Measurements from ENCODE around the gene LPIN1.

Gene LPIN1

GRCh38 chr2:11774600-11774999 is 28.2 kb downstream of the LPIN1 start:
- no peak for DNase-seq (ENCODE audit: low spot score)
- TF ChIP-seq CTCF (IDR thresholded peaks at IDR 0.05; ENCODE audit: extremely low read depth, missing control alignments): no peak

- no peak for TF ChIP-seq CTCF (IDR thresholded peaks at IDR 0.05; ENCODE audit: extremely low read depth, missing control alignments)
- peak; percentile 75 for DNase-seq (ENCODE audit: low spot score)
Measured at GRCh38 chr2:11775384-11775783, 29.0 kb downstream of the LPIN1 start.

GRCh38 chr2:11777066-11777782 is 30.8 kb downstream of the LPIN1 start:
- DNase-seq (ENCODE audit: low spot score): no peak
- TF ChIP-seq CTCF (IDR thresholded peaks at IDR 0.05; ENCODE audit: extremely low read depth, missing control alignments): no peak

DNA sequence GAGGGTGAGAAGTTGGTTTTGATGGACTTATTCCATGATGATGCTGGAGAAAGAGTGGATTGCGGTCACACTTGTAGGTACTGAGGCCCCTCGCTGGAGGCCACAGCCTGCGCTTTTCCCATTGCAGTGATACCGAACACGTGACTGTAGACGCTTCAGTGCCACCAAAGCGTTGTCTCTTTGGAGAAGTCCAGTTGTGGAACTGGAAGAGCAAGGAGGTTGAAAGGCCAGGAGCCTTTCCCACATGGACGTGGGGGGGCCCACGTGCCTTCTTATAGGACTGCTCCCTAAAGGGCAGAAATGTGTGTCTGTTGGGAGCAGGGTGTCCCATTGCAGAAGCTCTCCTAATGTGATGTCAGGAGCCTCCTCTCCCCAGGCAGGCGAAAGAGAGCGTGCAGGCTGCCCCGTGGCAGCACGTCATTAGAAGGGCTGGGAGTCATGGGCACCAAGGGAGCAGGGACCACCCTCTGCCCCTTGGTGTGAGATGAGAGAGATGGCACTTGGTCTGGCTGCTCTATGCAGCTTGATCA is 31.5 kb downstream of the LPIN1 start:
- no peak for DNase-seq (ENCODE audit: low spot score)
- TF ChIP-seq CTCF (IDR thresholded peaks at IDR 0.05; ENCODE audit: extremely low read depth, missing control alignments): no peak

DNA sequence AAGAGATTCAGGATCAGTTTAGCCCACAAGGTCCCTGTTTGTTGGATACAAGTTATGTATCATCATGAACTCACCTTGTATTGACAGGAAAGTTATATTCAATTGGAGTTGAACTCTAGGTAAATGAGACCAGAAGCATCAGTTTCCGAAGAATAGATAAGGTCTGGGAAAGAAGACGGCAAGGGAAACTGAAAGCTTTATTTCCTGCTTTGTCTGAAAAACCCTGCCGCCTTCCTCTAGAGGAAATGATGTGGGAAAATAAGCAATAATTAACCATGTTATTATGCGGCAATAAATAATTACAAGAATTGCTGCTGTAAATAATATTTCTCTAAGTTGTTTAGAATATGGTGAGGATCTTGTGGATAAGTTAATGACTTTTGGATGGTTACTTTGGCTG is 32.0 kb downstream of the LPIN1 start:
- DNase-seq (ENCODE audit: low spot score): no peak
- TF ChIP-seq CTCF (IDR thresholded peaks at IDR 0.05; ENCODE audit: extremely low read depth, missing control alignments): no peak

DNA sequence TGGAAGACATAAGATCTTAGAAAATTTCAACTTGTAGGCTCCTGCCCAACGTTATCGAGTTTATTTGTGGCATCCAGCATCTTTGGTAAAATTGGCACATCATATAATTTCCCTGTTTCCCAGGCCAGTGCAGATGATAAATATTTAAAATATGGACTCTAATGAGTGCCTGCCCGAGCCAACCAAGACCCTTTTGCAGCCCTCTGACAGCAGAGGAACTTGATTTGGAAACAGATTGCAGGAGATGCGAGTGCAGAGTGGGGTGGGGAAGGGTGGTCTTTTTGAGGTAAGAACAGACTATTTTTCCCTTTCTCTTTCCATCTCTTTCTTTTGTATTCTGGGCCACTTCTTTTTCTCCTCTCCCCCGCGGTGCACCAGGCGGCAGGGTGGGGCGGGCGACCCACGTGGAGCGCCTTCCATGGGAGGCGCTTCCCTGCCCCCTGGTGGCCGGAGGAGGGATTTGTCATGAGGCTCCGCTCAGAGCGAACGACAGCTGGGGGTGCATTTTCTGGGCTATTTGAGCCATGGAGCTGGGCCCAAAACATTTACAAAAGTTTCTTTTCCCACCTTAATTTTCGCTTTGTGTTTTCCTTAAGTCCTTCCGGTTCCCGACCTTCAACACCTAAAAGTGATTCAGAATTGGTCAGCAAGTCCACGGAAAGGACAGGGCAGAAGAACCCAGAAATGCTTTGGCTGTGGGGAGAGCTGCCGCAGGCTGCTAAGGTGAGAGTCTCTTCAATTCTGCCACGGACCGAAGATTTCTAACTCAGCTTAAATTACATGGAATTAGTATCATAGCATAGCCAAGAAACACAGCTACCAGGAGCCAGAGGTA is 32.7 kb downstream of the LPIN1 start:
- TF ChIP-seq CTCF (IDR thresholded peaks at IDR 0.05; ENCODE audit: extremely low read depth, missing control alignments): peak; percentile 81
- peak; percentile 86 for DNase-seq (ENCODE audit: low spot score)

DNA sequence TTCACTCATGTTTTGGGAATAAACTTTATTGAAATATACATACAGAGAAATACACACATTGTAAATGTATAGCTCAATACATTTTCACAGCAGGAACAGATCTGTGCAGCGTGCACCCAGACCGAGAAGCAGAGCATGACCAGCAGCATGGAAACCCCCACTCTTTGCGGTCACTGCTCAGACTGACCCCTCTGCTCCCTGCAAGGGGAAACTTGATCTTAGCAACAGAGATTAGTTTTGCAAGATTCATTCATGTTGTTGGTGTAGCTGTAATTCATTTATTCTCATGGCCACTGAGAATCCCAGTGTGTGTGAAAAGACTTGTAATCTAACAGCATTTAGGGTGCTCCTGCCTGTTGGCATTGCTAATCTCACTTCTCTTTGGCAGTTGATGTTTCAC is 35.2 kb downstream of the LPIN1 start:
- DNase-seq (ENCODE audit: low spot score): no peak

More for the DNA sequence above, 35.2 kb downstream of the LPIN1 start:
- no peak for TF ChIP-seq CTCF (IDR thresholded peaks at IDR 0.05; ENCODE audit: extremely low read depth, missing control alignments)
